CD4-positive, alpha-beta memory T cell (primary cell): ENCODE data around the gene ADAM10. TPM values are rescaled to one million over a fixed set of nuclear protein-coding genes. Genes with fewer than 3 reads are reported as not detected.

Experiments
- CTCF ChIA-PET: fragments of 350-600 bp; sonication (Branson Sonifier 250); formaldehyde crosslinking; loops from one replicate; lab custom pipeline; 2021; ENCODE audit warnings: inconsistent platforms; ENCODE audit not compliant: partially characterized antibody; lab: Charles Lee
- POLR2A ChIA-PET: fragments of 350-600 bp; sonication (Branson Sonifier 250); formaldehyde crosslinking; loops from one replicate; lab custom pipeline; 2021; ENCODE audit not compliant: partially characterized antibody; lab: Charles Lee
- DNase-seq, 5 donors: peaks; one replicate each; pipeline versions ENCODE4 v3.0.0 to v3.0.0-alpha.2; 2020 to 2022; ENCODE audit warnings: mixed read lengths in 1 of 5
- H3K27ac ChIP-seq: one replicate; pipeline ENCODE4 v1.7.0; 2013; ENCODE audit warnings: low read depth, low read length
- H3K27me3 ChIP-seq: 2 replicates; pipeline ENCODE4 v1.7.0; 2013; ENCODE audit warnings: mild to moderate bottlenecking, low read length, moderate library complexity; ENCODE audit not compliant: insufficient read depth
- H3K36me3 ChIP-seq: 2 replicates; pipeline ENCODE4 v1.7.0; 2013; ENCODE audit warnings: mild to moderate bottlenecking, low read length, moderate library complexity; ENCODE audit not compliant: insufficient read depth
- H3K4me1 ChIP-seq: 2 replicates; pipeline ENCODE4 v1.7.0; 2013; ENCODE audit warnings: mild to moderate bottlenecking, low read length, moderate library complexity; ENCODE audit not compliant: insufficient read depth
- H3K4me3 ChIP-seq, 2 donors: one replicate each; pipeline ENCODE4 v1.7.0; 2013; ENCODE audit warnings: low read length in 2 of 2, mild to moderate bottlenecking in 1 of 2
- H3K9me3 ChIP-seq, 2 donors: one replicate each; pipeline ENCODE4 v1.7.0; 2013; ENCODE audit warnings: low read length in 2 of 2, control low read depth in 1 of 2; ENCODE audit not compliant: control insufficient read depth in 1 of 2
- H3K27ac Mint-ChIP-seq, 7 donors: one replicate each; pipeline ENCODE4 v1.8.0; 2020 to 2021; ENCODE audit warnings: mixed read lengths in 7 of 7, mild to moderate bottlenecking in 6 of 7, inconsistent platforms in 3 of 7, moderate library complexity in 3 of 7
- H3K27me3 Mint-ChIP-seq, 2 donors: one replicate each; pipeline ENCODE4 v1.8.0; 2020 to 2021; ENCODE audit warnings: mixed read lengths in 2 of 2
- H3K36me3 Mint-ChIP-seq, 2 donors: one replicate each; pipeline ENCODE4 v1.8.0; 2020 to 2021; ENCODE audit warnings: mixed read lengths in 2 of 2, inconsistent platforms in 1 of 2, mild to moderate bottlenecking in 1 of 2
- H3K4me1 Mint-ChIP-seq, 4 donors: one replicate each; pipeline ENCODE4 v1.8.0; 2020 to 2021; ENCODE audit warnings: mixed read lengths in 4 of 4, mild to moderate bottlenecking in 1 of 4
- H3K4me3 Mint-ChIP-seq, 8 donors: one replicate each; pipeline ENCODE4 v1.8.0; 2020 to 2021; ENCODE audit warnings: mixed read lengths in 8 of 8, mild to moderate bottlenecking in 7 of 8, moderate library complexity in 6 of 8, inconsistent platforms in 3 of 8
- H3K9me3 Mint-ChIP-seq, 8 donors: one replicate each; pipeline ENCODE4 v1.8.0; 2020 to 2021; ENCODE audit warnings: mixed read lengths in 8 of 8, mild to moderate bottlenecking in 5 of 8, inconsistent platforms in 3 of 8, moderate library complexity in 1 of 8
- intact Hi-C: fragments of 100-400 bp; cut with micrococcal nuclease; formaldehyde crosslinking; loops from one replicate; pipeline ENCODE4 v1.15.1; 2023
- polyA plus RNA-seq, 2 donors: library from polyadenylated mRNA; unstranded; fragments of 300-500 nt; fragmentation: Illumina TruSeq; gene quantifications; one replicate each; pipeline ENCODE4 v1.2.3, GENCODE V29; 2021
- total RNA-seq, 2 experiments: library from RNA; stranded (reverse); gene quantifications; one replicate each; pipeline ENCODE4 v1.2.3, GENCODE V29; 2021

ADAM10 gene
- total and polyA plus RNA-seq, 4 experiments from 2014 or later = 129 to 258 (median 135) TPM

DNA sequence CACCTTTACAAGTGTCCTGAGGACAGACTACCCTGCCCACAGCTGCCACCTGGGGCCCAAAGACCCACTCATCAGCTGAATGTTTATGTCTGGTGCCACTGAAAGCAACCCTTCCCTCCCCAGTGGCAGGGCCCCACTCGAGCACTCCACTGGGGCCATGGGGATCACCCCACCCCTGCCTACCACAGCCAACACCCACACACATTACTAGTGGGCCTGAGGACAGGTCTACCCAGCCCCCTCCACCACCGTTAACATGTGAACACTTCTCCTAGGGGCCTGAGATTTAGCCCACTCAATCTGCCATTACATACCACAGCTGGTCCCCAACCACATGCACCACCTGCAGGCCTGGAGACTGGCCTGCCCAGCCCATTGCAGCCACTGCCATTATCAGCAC, 52.3 kb downstream of the ADAM10 start:
- H3K27me3 ChIP-seq = no peaks in the 10 kb centered on the region
- DNase-seq = no peak
- Mint-ChIP-seq H3K36me3 (peaks cover 43 to 54% of the 10 kb centered on the region in 2 donors), H3K27me3 (no peaks in the 10 kb centered on the region), H3K9me3 (peaks cover 4 to 23% (median 16%) of the 10 kb centered on the region in 8 donors), H3K27ac (peak overlapping the region in 3 of 7 donors; percentile 7 to 64 (median 37)), H3K4me3 (peak overlapping the region in 2 of 8 donors; percentile 4 to 26), H3K4me1 (peaks cover 40 to 70% (median 53%) of the 10 kb centered on the region in 4 donors)
- no peak overlapping the region for H3K4me3 ChIP-seq
- peaks cover 24% of the 10 kb centered on the region for H3K4me1 ChIP-seq
- intact Hi-C loops = no loop called here
- ChIA-PET POLR2A (no interaction called here), CTCF (no interaction called here)
- no peaks in the 10 kb centered on the region for H3K9me3 ChIP-seq
- no peaks in the 10 kb centered on the region for H3K36me3 ChIP-seq
- no peak overlapping the region for H3K27ac ChIP-seq

DNA sequence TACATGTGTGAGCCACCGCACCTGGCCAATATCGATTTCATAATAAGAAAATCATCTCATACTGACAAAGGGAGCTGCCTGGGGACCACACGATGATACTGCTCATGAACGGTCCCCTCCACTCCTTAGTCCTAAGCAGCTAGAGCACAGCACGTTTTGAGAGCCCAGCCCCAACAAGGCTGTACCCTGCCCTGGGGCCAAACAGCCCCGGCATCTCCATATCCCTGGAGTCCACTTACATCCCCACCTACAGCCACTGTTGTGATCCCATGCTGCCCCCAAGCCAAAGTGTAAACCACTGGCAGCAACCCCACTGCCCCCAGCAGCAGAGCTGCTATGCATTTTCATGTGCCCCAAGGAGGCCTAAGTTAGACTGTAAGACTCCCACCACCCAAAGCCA, 52.8 kb downstream of the ADAM10 start:
- Histone ChIP-seq H3K27me3 (no peaks in the 10 kb centered on the region), H3K9me3 (no peaks in the 10 kb centered on the region), H3K4me3 (no peak overlapping the region), H3K4me1 (peaks cover 24% of the 10 kb centered on the region), H3K27ac (no peak overlapping the region), H3K36me3 (no peaks in the 10 kb centered on the region)
- ChIA-PET CTCF (no interaction called here), POLR2A (no interaction called here)
- Mint-ChIP-seq H3K4me3 (peak overlapping the region in 1 of 8 donors; percentile 26), H3K36me3 (peaks cover 39 to 51% of the 10 kb centered on the region in 2 donors), H3K27me3 (no peaks in the 10 kb centered on the region), H3K4me1 (peaks cover 39 to 70% (median 52%) of the 10 kb centered on the region in 4 donors), H3K27ac (no peak overlapping the region), H3K9me3 (peaks cover 4 to 23% (median 16%) of the 10 kb centered on the region in 8 donors)
- intact Hi-C loops = no loop called here
- no peak for DNase-seq

DNA sequence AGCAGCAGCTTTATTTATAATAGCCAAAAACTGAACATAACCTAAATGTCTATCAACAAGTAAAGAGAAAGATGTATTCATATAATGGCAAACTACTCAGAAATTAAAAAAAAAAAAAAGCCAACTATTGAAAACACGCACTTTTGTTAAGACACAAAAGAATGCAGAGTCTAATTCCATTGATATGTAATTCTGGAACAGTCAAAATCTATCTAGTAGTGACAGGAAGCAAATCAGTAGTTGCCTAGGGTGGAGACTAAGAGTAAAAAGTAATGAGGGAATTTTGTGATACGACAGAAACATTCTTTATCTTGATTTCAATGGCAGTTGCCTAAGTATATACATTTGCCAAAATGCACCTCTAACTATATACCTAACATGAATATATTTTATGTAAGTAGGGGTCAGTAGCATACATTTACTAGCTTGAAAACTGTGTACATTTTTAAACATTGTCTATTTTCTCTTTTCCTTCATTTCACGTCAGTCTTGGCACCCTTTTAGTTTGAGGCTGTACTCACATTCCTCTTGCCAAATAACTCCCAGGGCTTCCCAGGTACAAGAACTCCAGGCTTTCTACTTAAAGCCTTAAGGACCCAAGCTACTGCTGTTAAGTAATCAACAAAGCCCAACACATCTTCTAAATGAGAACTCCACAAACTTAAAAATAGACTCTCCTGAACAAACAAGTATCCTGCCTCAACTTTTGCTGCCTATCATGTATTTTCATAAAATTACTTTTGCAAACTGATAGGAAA, 54.7 kb downstream of the ADAM10 start:
- H3K36me3 Mint-ChIP-seq = peaks cover 28 to 32% of the 10 kb centered on the region in 2 donors
- CTCF ChIA-PET = no interaction called here

DNA sequence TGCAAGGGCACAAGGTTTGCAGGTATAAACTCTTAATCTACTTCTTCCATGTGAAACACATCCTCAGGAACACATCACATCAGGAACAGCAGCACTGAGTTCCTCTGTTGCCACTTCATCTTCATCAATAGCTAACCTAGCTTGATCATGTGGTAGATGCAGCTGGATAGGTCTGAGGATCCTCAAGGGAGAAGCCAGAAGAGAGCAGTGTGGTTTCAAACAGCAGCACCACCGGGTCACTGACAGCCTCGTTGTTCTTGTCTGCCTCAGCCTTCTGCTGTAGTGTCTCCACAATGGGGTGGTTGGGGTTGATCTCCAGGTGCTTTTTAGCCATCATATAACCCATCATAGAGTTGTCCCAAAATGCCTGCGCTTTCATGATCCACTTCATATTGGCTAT, 58.8 kb downstream of the ADAM10 start:
- H3K27ac Mint-ChIP-seq = peak overlapping the region in 3 of 7 donors; percentile 15 to 53 (median 20)
- no peak overlapping the region for H3K4me3 ChIP-seq
- H3K9me3 Mint-ChIP-seq = no peaks in the 10 kb centered on the region
- H3K4me1 ChIP-seq = peaks cover 22% of the 10 kb centered on the region
- no peaks in the 10 kb centered on the region for H3K36me3 ChIP-seq
- no peaks in the 10 kb centered on the region for H3K9me3 ChIP-seq
- no peak for DNase-seq
- H3K27ac ChIP-seq = no peak overlapping the region
- H3K4me3 Mint-ChIP-seq = peak overlapping the region in 3 of 8 donors; percentile 7 to 59 (median 47)
- H3K27me3 Mint-ChIP-seq = no peaks in the 10 kb centered on the region
- intact Hi-C loops = no loop called here
- ChIA-PET POLR2A (interaction anchor here (1.0 kb wide), 1 partner anchor 22 kb away, joined by 3 read pairs; no protein-coding TSS in a partner anchor), CTCF (no interaction called here)
- H3K36me3 Mint-ChIP-seq = peaks cover 12% of the 10 kb centered on the region in 2 donors
- no peaks in the 10 kb centered on the region for H3K27me3 ChIP-seq
- peaks cover 43 to 55% (median 49%) of the 10 kb centered on the region in 4 donors for H3K4me1 Mint-ChIP-seq

More for the DNA sequence above, 54.7 kb downstream of the ADAM10 start:
- no peaks in the 10 kb centered on the region for H3K9me3 ChIP-seq
- POLR2A ChIA-PET = no interaction called here
- no peaks in the 10 kb centered on the region for H3K36me3 ChIP-seq
- peaks cover 44 to 75% (median 58%) of the 10 kb centered on the region in 4 donors for H3K4me1 Mint-ChIP-seq
- H3K27me3 Mint-ChIP-seq = no peaks in the 10 kb centered on the region
- H3K4me1 ChIP-seq = peaks cover 35% of the 10 kb centered on the region
- no peak overlapping the region for H3K4me3 ChIP-seq
- intact Hi-C loops = no loop called here
- peak overlapping the region in 1 of 7 donors; percentile 18 for H3K27ac Mint-ChIP-seq
- no peak overlapping the region for H3K27ac ChIP-seq
- H3K4me3 Mint-ChIP-seq = no peak overlapping the region
- DNase-seq = no peak
- H3K27me3 ChIP-seq = no peaks in the 10 kb centered on the region
- H3K9me3 Mint-ChIP-seq = peaks cover 1 to 14% (median 9%) of the 10 kb centered on the region in 8 donors

DNA sequence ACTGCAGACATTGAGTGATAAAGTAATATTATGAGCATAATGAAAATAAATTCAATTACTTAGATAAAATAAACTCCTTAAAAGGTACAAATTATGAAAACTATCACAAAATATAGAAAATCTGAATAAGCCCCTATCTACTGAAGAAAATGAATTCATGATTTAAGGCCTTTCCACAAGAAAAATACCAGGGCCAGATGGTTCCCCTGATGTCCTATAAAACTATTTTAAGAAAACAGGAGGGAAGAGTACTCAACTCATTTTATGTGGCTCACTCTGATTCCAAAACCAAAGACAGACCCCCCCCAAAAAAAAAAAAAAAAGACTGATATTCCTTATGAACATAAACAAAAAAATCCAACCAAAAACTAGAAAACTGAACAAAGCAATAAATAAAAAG, 59.9 kb downstream of the ADAM10 start:
- no peaks in the 10 kb centered on the region for H3K9me3 Mint-ChIP-seq
- CTCF ChIA-PET = no interaction called here
- Histone ChIP-seq H3K27ac (no peak overlapping the region), H3K4me3 (no peak overlapping the region), H3K9me3 (no peaks in the 10 kb centered on the region), H3K36me3 (no peaks in the 10 kb centered on the region), H3K4me1 (peaks cover 22% of the 10 kb centered on the region), H3K27me3 (no peaks in the 10 kb centered on the region)
- peak overlapping the region in 4 of 7 donors; percentile 0 to 54 (median 39) for H3K27ac Mint-ChIP-seq
- H3K4me3 Mint-ChIP-seq = peak overlapping the region in 1 of 8 donors; percentile 47
- H3K36me3 Mint-ChIP-seq = peaks cover 12 to 13% of the 10 kb centered on the region in 2 donors
- no peaks in the 10 kb centered on the region for H3K27me3 Mint-ChIP-seq
- DNase-seq = no peak
- POLR2A ChIA-PET = no interaction called here
- intact Hi-C loops = no loop called here
- peaks cover 40 to 46% (median 42%) of the 10 kb centered on the region in 4 donors for H3K4me1 Mint-ChIP-seq

DNA sequence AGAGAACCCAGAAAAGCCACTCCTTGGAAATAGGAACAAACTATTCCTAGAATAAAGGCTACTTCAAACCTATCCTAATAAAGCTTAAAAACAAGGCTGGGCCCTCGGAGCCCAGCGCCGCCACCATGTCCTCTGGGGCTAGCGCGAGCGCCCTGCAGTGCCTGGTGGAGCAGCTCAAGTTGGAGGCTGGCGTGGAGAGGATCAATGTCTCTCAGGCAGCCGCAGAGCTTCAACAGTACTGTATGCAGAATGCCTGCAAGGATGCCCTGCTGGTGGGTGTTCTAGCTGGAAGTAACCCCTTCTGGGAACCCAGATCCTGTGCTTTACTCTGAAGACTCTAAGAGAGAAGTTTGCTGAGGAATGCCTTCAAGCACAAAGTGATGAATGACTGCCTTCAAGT, 63.2 kb downstream of the ADAM10 start:
- H3K4me1 ChIP-seq = peaks cover 27% of the 10 kb centered on the region
- Mint-ChIP-seq H3K27ac (no peak overlapping the region), H3K9me3 (no peaks in the 10 kb centered on the region), H3K4me3 (no peak overlapping the region), H3K36me3 (peaks cover 10 to 14% of the 10 kb centered on the region in 2 donors), H3K4me1 (peaks cover 31 to 43% (median 36%) of the 10 kb centered on the region in 4 donors), H3K27me3 (no peaks in the 10 kb centered on the region)
- no peak overlapping the region for H3K27ac ChIP-seq
- intact Hi-C loops = no loop called here
- ChIA-PET POLR2A (no interaction called here), CTCF (no interaction called here)
- no peaks in the 10 kb centered on the region for H3K36me3 ChIP-seq
- no peaks in the 10 kb centered on the region for H3K9me3 ChIP-seq
- no peak for DNase-seq
- no peaks in the 10 kb centered on the region for H3K27me3 ChIP-seq
- no peak overlapping the region for H3K4me3 ChIP-seq

DNA sequence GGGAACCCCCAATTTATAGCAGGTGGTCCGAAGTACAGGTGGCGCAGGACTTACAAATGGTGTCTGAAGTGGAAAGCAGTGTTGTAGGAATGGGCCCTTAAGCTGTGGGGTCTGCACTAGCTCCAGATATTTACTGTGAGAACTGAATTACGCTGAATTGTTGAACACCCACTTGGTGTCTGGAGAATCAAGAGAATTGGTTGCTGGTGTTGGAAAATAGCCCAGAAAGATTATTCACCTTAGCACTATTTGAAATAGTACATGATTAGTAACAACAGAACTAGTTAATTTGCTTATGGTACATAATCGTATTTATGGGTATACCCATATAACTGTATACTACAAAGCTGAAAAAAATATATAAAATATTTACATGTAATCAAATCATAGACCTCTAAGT, 64.8 kb downstream of the ADAM10 start:
- POLR2A ChIA-PET = no interaction called here
- CTCF ChIA-PET = no interaction called here
- H3K27me3 ChIP-seq = no peaks in the 10 kb centered on the region
- H3K9me3 ChIP-seq = no peaks in the 10 kb centered on the region
- Mint-ChIP-seq H3K4me3 (no peak overlapping the region), H3K4me1 (peaks cover 16 to 29% (median 22%) of the 10 kb centered on the region in 4 donors), H3K36me3 (peaks cover 11 to 21% of the 10 kb centered on the region in 2 donors), H3K27me3 (no peaks in the 10 kb centered on the region), H3K9me3 (no peaks in the 10 kb centered on the region), H3K27ac (peak overlapping the region in 1 of 7 donors; percentile 12)
- peaks cover 12% of the 10 kb centered on the region for H3K4me1 ChIP-seq
- no peaks in the 10 kb centered on the region for H3K36me3 ChIP-seq
- no peak overlapping the region for H3K4me3 ChIP-seq
- no peak overlapping the region for H3K27ac ChIP-seq
- DNase-seq = no peak
- intact Hi-C loops = no loop called here
